GM12892 (cell line): ENCODE measurements around the gene KRTAP4-8.

ENCODE experiments used
- POLR2A ChIP-seq: IDR thresholded peaks from 2 replicates; pipeline ENCODE4 v1.6.1; 2011; ENCODE audit warnings: low read depth, low read length, control low read depth
- POLR2AphosphoS5 ChIP-seq: IDR thresholded peaks from 2 replicates; pipeline ENCODE4 v1.6.1; 2011; ENCODE audit warnings: low read depth, low read length, control low read depth

- TF ChIP-seq POLR2AphosphoS5 (no peak), POLR2A (no peak)
Observed at GRCh38 chr17:41054025-41054424, 43.9 kb downstream of the KRTAP4-8 start.
